K562 (cell line): Measurements from ENCODE around the gene EEF2K. TPM values are rescaled to one million over a fixed set of nuclear protein-coding genes. Genes with fewer than 3 reads are reported as not detected.

ENCODE experiments used
- BDP1 ChIP-seq: IDR thresholded peaks from 3 replicates; pipeline ENCODE4 v1.6.1; 2011; ENCODE audit not compliant: insufficient read length, insufficient read depth
- CSDE1 ChIP-seq, 2 experiments: fragments of 450-650 bp; IDR thresholded peaks; 2 replicates each; pipeline ENCODE4 v1.6.1; 2016; ENCODE audit warnings: mild to moderate bottlenecking in 1 of 2
- ETS1 ChIP-seq: conservative IDR thresholded peaks from 2 replicates; pipeline ENCODE4 v1.6.1; 2011; ENCODE audit warnings: low read depth, mild to moderate bottlenecking, low read length; ENCODE audit not compliant: control insufficient read depth
- GABPA ChIP-seq: fragments of 200-800 bp; sonication (Bioruptor generic); conservative IDR thresholded peaks from 2 replicates; pipeline ENCODE4 v1.6.1; 2016; ENCODE audit warnings: low read depth, missing genetic modification characterization, missing compliant biosample characterization
- HLTF ChIP-seq: fragments of 450-650 bp; IDR thresholded peaks from 2 replicates; pipeline ENCODE4 v1.6.1; 2016
- KDM5B ChIP-seq: fragments of 200-600 bp; sonication (generic); IDR thresholded peaks from 2 replicates; pipeline ENCODE4 v1.6.1; 2012; ENCODE audit warnings: low read depth, mild to moderate bottlenecking, moderate library complexity, low read length, control low read depth, inconsistent platforms; ENCODE audit not compliant: insufficient replicate concordance
- MED1 ChIP-seq: sonication (generic); formaldehyde crosslinking; IDR thresholded peaks from 2 replicates; pipeline ENCODE4 v1.8.1; 2023; ENCODE audit warnings: missing genetic modification reagents, borderline replicate concordance
- MTA3 ChIP-seq: fragments of 450-650 bp; formaldehyde crosslinking; IDR thresholded peaks from 2 replicates; pipeline ENCODE4 v1.6.1; 2017; ENCODE audit warnings: mild to moderate bottlenecking, borderline replicate concordance
- NCOA4 ChIP-seq: fragments of 450-650 bp; IDR thresholded peaks from 2 replicates; pipeline ENCODE4 v1.6.1; 2018; ENCODE audit warnings: mild to moderate bottlenecking; ENCODE audit not compliant: partially characterized antibody
- PHTF2 ChIP-seq: fragments of 250-450 bp; sonication (Bioruptor Pico); IDR thresholded peaks from 2 replicates; pipeline ENCODE4 v1.5.0; 2021; ENCODE audit warnings: mild to moderate bottlenecking
- RBM25 ChIP-seq: fragments of 200-400 bp; formaldehyde crosslinking; IDR thresholded peaks from 2 replicates; pipeline ENCODE4 v1.6.1; 2018; ENCODE audit warnings: low read length, low read depth, moderate library complexity; ENCODE audit not compliant: severe bottlenecking
- SRF ChIP-seq, 2 experiments: fragments of 250-450, 450-650 bp in 1 of 2; sonication (Bioruptor Pico) in 1 of 2; sonication (generic) in 1 of 2; formaldehyde crosslinking; IDR thresholded peaks; 2 replicates each; pipeline versions ENCODE4 v1.5.0 to v1.5.1; 2020 to 2022; ENCODE audit warnings: mild to moderate bottlenecking in 1 of 2, missing genetic modification reagents in 1 of 2
- YY1 ChIP-seq, 3 experiments: IDR thresholded peaks; 2 replicates each; pipeline ENCODE4 v1.6.1; 2011; ENCODE audit warnings: low read length in 2 of 3, mild to moderate bottlenecking in 2 of 3, moderate library complexity in 2 of 3, borderline replicate concordance in 1 of 3, control low read depth in 1 of 3, low read depth in 1 of 3; ENCODE audit not compliant: insufficient read depth in 3 of 3, insufficient replicate concordance in 2 of 3, control insufficient read depth in 1 of 3, insufficient read length in 1 of 3; ENCODE audit errors: extremely low read depth in 1 of 3
- ZNF318 ChIP-seq, 2 experiments: fragments of 450-650 bp; IDR thresholded peaks; 2 replicates each; pipeline ENCODE4 v1.6.1; 2016; ENCODE audit warnings: mild to moderate bottlenecking in 2 of 2, borderline replicate concordance in 1 of 2, low read depth in 1 of 2, moderate library complexity in 1 of 2
- ZNF431 ChIP-seq: sonication (generic); formaldehyde crosslinking; IDR thresholded peaks from 2 replicates; pipeline ENCODE4 v1.8.0; 2022; ENCODE audit warnings: mild to moderate bottlenecking, missing genetic modification reagents
- ZNF696 ChIP-seq: fragments of 250-450 bp; sonication (Bioruptor Pico); conservative IDR thresholded peaks from 2 replicates; pipeline ENCODE4 v1.4.0; 2020; ENCODE audit warnings: mild to moderate bottlenecking, moderate library complexity
- polyA plus RNA-seq, 8 experiments: library from polyadenylated mRNA; depleted of rRNA in 4 of 8; stranded (reverse) in 5 of 8; unstranded in 3 of 8; fragments of >200 nt; fragmentation: Nextera tagmentation in 2 of 8; fragmentation: Illumina TruSeq in 1 of 8; extraction: Ambion mirVana in 2 of 8; extraction: Trizol in 1 of 8; gene quantifications; 2 replicates each; pipeline versions ENCODE4 v1.2.1 to v1.2.3, GENCODE V29; 2011 to 2014; ENCODE audit warnings: inconsistent platforms in 1 of 8, missing spikeins in 1 of 8
- total RNA-seq, 7 experiments: library from RNA; depleted of rRNA in 6 of 7; stranded (reverse); fragments of >200 nt in 6 of 7; fragmentation: Illumina TruSeq in 2 of 7; extraction: Trizol in 2 of 7; gene quantifications; 2 replicates each; pipeline versions ENCODE4 v1.2.1 to v1.2.3, GENCODE V29; 2011 to 2021; ENCODE audit warnings: low replicate concordance in 1 of 7

Gene EEF2K
- total and polyA plus RNA-seq, 9 of the 15 experiments (the other 6 are each of a cell fraction or from before 2014, with no cell fraction given): 3.0 to 35.2 (median 12.2) TPM

GRCh38 chr16:22195695-22196558, 10.2 kb upstream of the EEF2K start (continued):
- peak; percentile 89 for TF ChIP-seq RBM25
- peak; percentile 97 for TF ChIP-seq ETS1
- TF ChIP-seq KDM5B: peak; percentile 95
- peak; percentile 53 for TF ChIP-seq NCOA4
- TF ChIP-seq ZNF431 (CRISPR knock-in tag): no peak
- no peak for TF ChIP-seq ZNF696 (CRISPR knock-in tag)
- 0 out of 2 replicates have a peak, but pooled peaks have one; percentile 64 for TF ChIP-seq PHTF2 (CRISPR knock-in tag)
- TF ChIP-seq YY1 (IDR thresholded peaks at IDR 0.05; ENCODE audit: borderline replicate concordance in 1 of 3, control insufficient read depth in 1 of 3, extremely low read depth in 1 of 3, insufficient read depth in 3 of 3, insufficient read length in 1 of 3, insufficient replicate concordance in 2 of 3, low read depth in 1 of 3, low read length in 2 of 3): peak in 2 of 3 experiments; percentile 30 to 64
- TF ChIP-seq MTA3: peak; percentile 73
- TF ChIP-seq BDP1: peak; percentile 100
- peak in 1 of 2 experiments; percentile 93; a peak in 2 of 4 replicates for TF ChIP-seq CSDE1 (IDR thresholded peaks at IDR 0.05)
- 0 out of 2 replicates have a peak, but pooled peaks have one; percentile 42 for TF ChIP-seq HLTF
- TF ChIP-seq SRF (CRISPR knock-in tag; IDR thresholded peaks at IDR 0.05): peak in 1 of 2 experiments; percentile 59; a peak in 1 of 4 replicates
- TF ChIP-seq GABPA (tag): no peak; the same call in 1 of the 2 replicates
- no peak for TF ChIP-seq MED1 (CRISPR knock-in tag)
- TF ChIP-seq ZNF318 (IDR thresholded peaks at IDR 0.05; ENCODE audit: borderline replicate concordance in 1 of 2, low read depth in 1 of 2): peak in 1 of 2 experiments; percentile 46; a peak in 1 of 4 replicates
